ENCODE measurements around the gene FIG4. TPM values are rescaled to one million over a fixed set of nuclear protein-coding genes. Genes with fewer than 3 reads are reported as not detected.

FIG4 gene
- total RNA-seq, 1 experiment from 2014 or later = 21.3 TPM

GRCh38 chr6:109762769-109763441 lies 71.8 kb downstream of the FIG4 start (continued):
- TF ChIP-seq ZNF532 (CRISPR knock-in tag; IDR thresholded peaks at IDR 0.05; ENCODE audit: borderline replicate concordance) (no peak), TP53 (CRISPR knock-in tag; IDR thresholded peaks at IDR 0.05) (no peak), ZSCAN18 (CRISPR knock-in tag; IDR thresholded peaks at IDR 0.05) (no peak)

- ChIA-PET POLR2A (no interaction called here), CTCF (no interaction called here)
Measured at GRCh38 chr6:109766167-109766566, 75.1 kb downstream of the FIG4 start.

More at GRCh38 chr6:109766167-109766566, 75.1 kb downstream of the FIG4 start:
- H3K9me3 Mint-ChIP-seq = no peaks in the 10 kb centered on the region
- no peaks in the 10 kb centered on the region for H3K27me3 Mint-ChIP-seq (ENCODE audit: low read depth)
- H3K4me1 Mint-ChIP-seq = 0 out of 2 replicates have a peak, but pooled peaks cover 8% of the 10 kb centered on the region
- DNase-seq (ENCODE audit: low spot score) (no peak), ATAC-seq (no peak)
- no peak overlapping the region for H3K27ac Mint-ChIP-seq
- H3K36me3 Mint-ChIP-seq = peaks cover 9% of the 10 kb centered on the region; the same call in 1 of the 2 replicates
- no peak overlapping the region for H3K4me3 Mint-ChIP-seq
- no peak for TF ChIP-seq ZNF138 (CRISPR knock-in tag; conservative IDR thresholded peaks at IDR 0.05)
- no peak for TF ChIP-seq MLX (CRISPR knock-in tag; IDR thresholded peaks at IDR 0.05)
- no peak for TF ChIP-seq NFE2L1 (CRISPR knock-in tag; IDR thresholded peaks at IDR 0.05)
- TF ChIP-seq IRF1 (CRISPR knock-in tag; IDR thresholded peaks at IDR 0.05) = no peak
- TF ChIP-seq FOXP4 (CRISPR knock-in tag; IDR thresholded peaks at IDR 0.05) = no peak
- TF ChIP-seq CREM (CRISPR knock-in tag; IDR thresholded peaks at IDR 0.05) = no peak
- TF ChIP-seq NFYB (CRISPR knock-in tag; conservative IDR thresholded peaks at IDR 0.05; ENCODE audit: low read depth) = no peak
- TF ChIP-seq MXD4 (CRISPR knock-in tag; IDR thresholded peaks at IDR 0.05; ENCODE audit: borderline replicate concordance) = no peak
- TF ChIP-seq RORB (CRISPR knock-in tag; IDR thresholded peaks at IDR 0.05) = no peak
- no peak for TF ChIP-seq ZNF423 (CRISPR knock-in tag; IDR thresholded peaks at IDR 0.05)
- no peak for TF ChIP-seq ZNF281 (CRISPR knock-in tag; IDR thresholded peaks at IDR 0.05)
- TF ChIP-seq ZBTB21 (CRISPR knock-in tag; IDR thresholded peaks at IDR 0.05; ENCODE audit: borderline replicate concordance) = no peak
- TF ChIP-seq EMX1 (CRISPR knock-in tag; IDR thresholded peaks at IDR 0.05) = no peak
- no peak for TF ChIP-seq NR3C1 (CRISPR knock-in tag; conservative IDR thresholded peaks at IDR 0.05; ENCODE audit: low read depth)
- no peak for TF ChIP-seq KAT7 (CRISPR knock-in tag; IDR thresholded peaks at IDR 0.05; ENCODE audit: borderline replicate concordance)
- no peak for TF ChIP-seq AR (CRISPR knock-in tag; IDR thresholded peaks at IDR 0.05)
- TF ChIP-seq CREB1 (CRISPR knock-in tag; IDR thresholded peaks at IDR 0.05) = no peak

All from WTC11 (cell line).